ENCODE data around the gene FOXC2. TPM values are rescaled to one million over a fixed set of nuclear protein-coding genes. Genes with fewer than 3 reads are reported as not detected.

FOXC2 gene
- total RNA-seq, 1 donor from 2014 or later, result 1.5 TPM

- no peak for DNase-seq
- no peaks in the 10 kb centered on the region for H3K9me3 ChIP-seq (replicated peaks)
- no peaks in the 10 kb centered on the region for H3K36me3 ChIP-seq
- peaks cover 40% of the 10 kb centered on the region for H3K4me1 ChIP-seq
- intact Hi-C loops (cut with micrococcal nuclease), result no loop called here
- peak overlapping the region; percentile 69 for H3K4me3 ChIP-seq
- H3K27ac ChIP-seq (replicated peaks), result peak overlapping the region; percentile 88
- peaks cover 100% of the 10 kb centered on the region for H3K27me3 ChIP-seq (ENCODE audit: low read depth)
- no peak for TF ChIP-seq CTCF (IDR thresholded peaks at IDR 0.05; ENCODE audit: borderline replicate concordance)
Measured at GRCh38 chr16:86568677-86569623, 2.3 kb downstream of the FOXC2 start.

- TF ChIP-seq CTCF (IDR thresholded peaks at IDR 0.05; ENCODE audit: borderline replicate concordance), result no peak
- no peaks in the 10 kb centered on the region for H3K36me3 ChIP-seq
- no peak for DNase-seq
- peak overlapping the region; percentile 88 for H3K27ac ChIP-seq (replicated peaks)
- intact Hi-C loops (cut with micrococcal nuclease), result no loop called here
- H3K27me3 ChIP-seq (ENCODE audit: low read depth), result peaks cover 100% of the 10 kb centered on the region
- H3K4me1 ChIP-seq, result peaks cover 37% of the 10 kb centered on the region
- H3K9me3 ChIP-seq (replicated peaks), result no peaks in the 10 kb centered on the region
- H3K4me3 ChIP-seq, result peak overlapping the region; percentile 69
Measured at GRCh38 chr16:86569701-86570447, 3.2 kb downstream of the FOXC2 start.

- peak overlapping the region; percentile 88 for H3K27ac ChIP-seq (replicated peaks)
- H3K27me3 ChIP-seq (ENCODE audit: low read depth), result peaks cover 100% of the 10 kb centered on the region
- H3K4me3 ChIP-seq, result peak overlapping the region; percentile 69
- TF ChIP-seq CTCF (IDR thresholded peaks at IDR 0.05; ENCODE audit: borderline replicate concordance), result no peak
- no peaks in the 10 kb centered on the region for H3K36me3 ChIP-seq
- no peaks in the 10 kb centered on the region for H3K9me3 ChIP-seq (replicated peaks)
- DNase-seq, result no peak
- intact Hi-C loops (cut with micrococcal nuclease), result no loop called here
- peaks cover 42% of the 10 kb centered on the region for H3K4me1 ChIP-seq
Measured at GRCh38 chr16:86570558-86571529, 4.2 kb downstream of the FOXC2 start.

- H3K27me3 ChIP-seq (ENCODE audit: low read depth), result peaks cover 100% of the 10 kb centered on the region
- no peaks in the 10 kb centered on the region for H3K9me3 ChIP-seq (replicated peaks)
- H3K36me3 ChIP-seq, result no peaks in the 10 kb centered on the region
- TF ChIP-seq CTCF (IDR thresholded peaks at IDR 0.05; ENCODE audit: borderline replicate concordance), result no peak
- peak overlapping the region; percentile 88 for H3K27ac ChIP-seq (replicated peaks)
- peaks cover 43% of the 10 kb centered on the region for H3K4me1 ChIP-seq
- H3K4me3 ChIP-seq, result peak overlapping the region; percentile 69
- DNase-seq, result no peak
- intact Hi-C loops (cut with micrococcal nuclease), result no loop called here
Measured at GRCh38 chr16:86571530-86571915, 4.9 kb downstream of the FOXC2 start.
